RPMI7951 (cell line): ENCODE measurements around the gene USP43. TPM values are rescaled to one million over a fixed set of nuclear protein-coding genes. Genes with fewer than 3 reads are reported as not detected.

ENCODE experiments used
- total RNA-seq: library from RNA; depleted of rRNA; stranded (reverse); fragments of >200 nt; shearing (Covaris generic); gene quantifications from 2 replicates; pipeline ENCODE4 v1.2.3, GENCODE V29; 2014; rRNA removed

USP43 gene
- total RNA-seq, 1 experiment from 2014 or later, result 0.72 TPM

Other genes starting within 250 kb of the USP43 start
- gene STX8, start 69.7 kb upstream of the USP43 start, total RNA-seq, result 113 and 117 TPM in 2 replicates
- gene CFAP52, start 68.9 kb upstream of the USP43 start, total RNA-seq, result not detected in 2 replicates
- gene DHRS7C, start 146.1 kb downstream of the USP43 start, total RNA-seq, result not detected in 2 replicates
- not detected in 2 replicates for gene GSG1L2, start 176.6 kb downstream of the USP43 start, total RNA-seq
- gene GLP2R, start 180.4 kb downstream of the USP43 start, total RNA-seq, result not detected in 2 replicates